HS-5 (cell line): ENCODE measurements around the gene ARL2BP.

ENCODE experiments used
- DNase-seq: peaks from one replicate; pipeline ENCODE4 v3.0.0-alpha.2; 2012; ENCODE audit warnings: low read depth

Gene ARL2BP

GRCh38 chr16:57283214-57283958, 38.3 kb downstream of the ARL2BP start:
- no peak for DNase-seq

GRCh38 chr16:57283959-57284208, 38.8 kb downstream of the ARL2BP start:
- no peak for DNase-seq

- no peak for DNase-seq
These were observed 39.3 kb downstream of the ARL2BP start, which contains the start of gene PLLP for GRCh38 chr16:57284209-57284951. PLLP (minus strand) TSS chr16:57284672; CDS start chr16:57284540, 132 bp downstream.

GRCh38 chr16:57284952-57285363, 39.9 kb downstream of the ARL2BP start:
- DNase-seq = no peak

- DNase-seq = no peak
These were observed 40.3 kb downstream of the ARL2BP start for GRCh38 chr16:57285379-57285778.

GRCh38 chr16:57289391-57290257, 44.6 kb downstream of the ARL2BP start:
- no peak for DNase-seq

- DNase-seq = no peak
These were observed 52.8 kb downstream of the ARL2BP start for GRCh38 chr16:57297856-57298255.

GRCh38 chr16:57299009-57299718, 54.1 kb downstream of the ARL2BP start:
- DNase-seq = no peak

GRCh38 chr16:57299719-57300386, 54.8 kb downstream of the ARL2BP start:
- peak; percentile 97 for DNase-seq

GRCh38 chr16:57300387-57301125, 55.5 kb downstream of the ARL2BP start:
- peak; percentile 97 for DNase-seq

GRCh38 chr16:57301126-57301817, 56.2 kb downstream of the ARL2BP start:
- no peak for DNase-seq
